ENCODE results near the gene JPH3.

Gene JPH3

DNA sequence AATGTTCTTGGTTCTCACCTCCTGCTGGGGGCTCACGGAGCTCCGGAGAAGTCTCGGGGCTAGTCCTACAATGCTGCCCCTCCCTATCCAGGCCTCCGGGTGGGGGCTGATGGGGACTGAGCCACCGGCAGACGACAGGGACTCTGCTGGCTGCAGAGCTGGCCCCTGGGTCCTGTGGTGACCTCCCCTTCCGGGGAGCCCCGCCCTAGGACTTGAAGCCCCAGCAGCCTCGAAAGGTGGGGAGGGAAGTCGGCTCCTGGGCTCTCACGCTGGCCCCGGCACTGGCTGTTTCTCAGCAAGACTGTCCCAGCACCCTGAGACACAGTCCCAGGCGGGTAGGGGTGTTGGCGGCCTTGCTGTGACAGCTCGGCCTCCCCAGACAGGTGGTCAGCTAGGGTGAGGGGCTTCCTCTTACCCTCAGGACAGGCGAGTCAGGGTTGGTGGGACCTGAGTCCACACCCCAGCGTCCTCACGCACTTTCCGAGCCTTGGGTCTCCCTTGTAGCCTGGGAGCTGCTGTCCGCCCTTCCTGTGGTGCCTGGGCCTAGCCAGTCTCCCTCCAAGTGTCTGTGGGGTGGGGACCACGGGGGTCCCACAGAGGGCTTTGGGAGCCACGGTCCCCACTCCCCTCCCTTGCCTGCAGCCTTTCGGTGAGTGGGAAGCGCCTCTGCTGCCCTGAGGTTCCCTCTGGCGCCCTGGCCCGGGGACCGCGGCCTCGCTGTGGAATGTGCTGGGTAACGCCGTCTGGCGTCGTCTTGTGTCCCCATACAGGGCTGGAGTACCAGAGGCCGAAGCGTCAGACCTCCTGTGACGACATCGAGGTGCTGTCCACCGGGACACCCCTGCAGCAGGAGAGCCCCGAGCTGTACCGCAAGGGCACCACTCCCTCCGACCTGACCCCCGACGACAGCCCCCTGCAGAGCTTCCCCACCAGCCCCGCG, 86.8 kb downstream of the JPH3 start:
- H3K27ac Mint-ChIP-seq = no peak overlapping the region
- peaks cover 9% of the 10 kb centered on the region for H3K36me3 Mint-ChIP-seq (ENCODE audit: insufficient read depth)
- peaks cover 2 to 3% of the 10 kb centered on the region in 2 donors for H3K4me1 Mint-ChIP-seq (ENCODE audit: low read depth in 2 of 2)
- no peak overlapping the region for H3K4me3 Mint-ChIP-seq
- H3K27me3 Mint-ChIP-seq = no peaks in the 10 kb centered on the region
- DNase-seq (no peak), ATAC-seq (replicated peaks) (no peak)
- no peaks in the 10 kb centered on the region for H3K9me3 Mint-ChIP-seq

DNA sequence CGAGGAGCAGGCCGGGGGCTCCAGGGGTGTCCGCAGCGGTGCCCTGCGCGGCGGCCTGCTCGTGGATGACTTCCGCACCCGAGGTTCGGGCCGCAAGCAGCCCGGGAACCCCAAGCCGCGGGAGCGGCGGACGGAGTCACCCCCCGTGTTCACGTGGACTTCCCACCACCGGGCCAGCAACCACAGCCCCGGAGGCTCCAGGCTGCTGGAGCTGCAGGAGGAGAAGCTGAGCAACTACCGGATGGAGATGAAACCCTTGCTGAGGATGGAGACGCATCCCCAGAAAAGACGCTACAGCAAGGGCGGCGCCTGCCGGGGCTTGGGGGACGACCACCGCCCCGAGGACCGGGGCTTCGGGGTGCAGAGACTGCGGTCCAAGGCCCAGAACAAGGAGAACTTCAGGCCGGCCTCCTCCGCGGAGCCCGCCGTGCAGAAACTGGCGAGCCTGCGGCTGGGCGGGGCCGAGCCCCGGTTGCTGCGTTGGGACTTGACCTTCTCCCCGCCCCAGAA, 87.7 kb downstream of the JPH3 start:
- H3K9me3 Mint-ChIP-seq = no peaks in the 10 kb centered on the region
- H3K27ac Mint-ChIP-seq = no peak overlapping the region
- no peak for DNase-seq
- H3K4me3 Mint-ChIP-seq = no peak overlapping the region
- H3K4me1 Mint-ChIP-seq (ENCODE audit: low read depth in 2 of 2) = peaks cover 3 to 4% of the 10 kb centered on the region in 2 donors
- no peaks in the 10 kb centered on the region for H3K27me3 Mint-ChIP-seq
- ATAC-seq (replicated peaks) = no peak
- peaks cover 9% of the 10 kb centered on the region for H3K36me3 Mint-ChIP-seq (ENCODE audit: insufficient read depth)

DNA sequence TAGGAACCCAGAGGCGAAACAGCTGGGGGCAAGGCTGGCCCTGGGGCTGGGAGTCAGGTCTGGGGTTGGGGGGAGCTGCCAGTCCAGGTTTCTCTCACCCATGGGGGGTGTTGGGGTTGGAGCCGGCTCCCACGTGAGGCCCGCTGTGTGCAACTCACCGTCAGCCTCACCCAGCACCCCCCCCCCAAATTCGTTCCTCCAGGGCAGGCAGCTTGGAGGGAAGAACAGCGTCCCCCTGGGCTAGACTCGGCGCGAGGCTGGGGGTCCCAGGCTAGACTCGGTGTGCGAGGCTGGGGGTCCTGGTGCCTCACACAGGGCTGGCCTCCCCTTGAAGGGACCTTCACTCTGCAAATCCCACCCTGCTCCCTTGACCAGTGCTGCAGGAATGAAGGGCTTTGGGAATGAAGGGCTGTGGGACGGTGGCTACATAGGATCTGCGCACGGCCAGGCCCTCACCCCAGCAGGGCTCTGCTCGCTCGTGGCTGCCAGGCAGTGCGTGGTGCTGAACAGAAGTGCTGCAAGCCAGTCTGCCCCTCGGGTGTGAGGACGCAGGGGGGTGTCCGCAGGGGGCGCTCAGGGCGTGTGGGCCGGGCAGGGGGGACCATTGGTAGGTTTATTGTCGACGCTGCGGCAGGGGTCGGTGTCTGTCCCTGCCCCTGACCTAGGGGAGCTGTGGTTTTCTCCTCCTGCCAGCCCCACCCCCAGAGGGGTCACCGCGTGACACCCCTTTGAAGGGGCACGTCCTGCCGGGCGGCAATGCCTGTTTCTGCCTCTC, 88.8 kb downstream of the JPH3 start:
- ATAC-seq (replicated peaks) (no peak), DNase-seq (no peak)
- no peak overlapping the region for H3K27ac Mint-ChIP-seq
- no peak overlapping the region for H3K4me3 Mint-ChIP-seq
- no peaks in the 10 kb centered on the region for H3K9me3 Mint-ChIP-seq
- peaks cover 3 to 5% of the 10 kb centered on the region in 2 donors for H3K4me1 Mint-ChIP-seq (ENCODE audit: low read depth in 2 of 2)
- H3K27me3 Mint-ChIP-seq = no peaks in the 10 kb centered on the region
- peaks cover 7% of the 10 kb centered on the region for H3K36me3 Mint-ChIP-seq (ENCODE audit: insufficient read depth)

DNA sequence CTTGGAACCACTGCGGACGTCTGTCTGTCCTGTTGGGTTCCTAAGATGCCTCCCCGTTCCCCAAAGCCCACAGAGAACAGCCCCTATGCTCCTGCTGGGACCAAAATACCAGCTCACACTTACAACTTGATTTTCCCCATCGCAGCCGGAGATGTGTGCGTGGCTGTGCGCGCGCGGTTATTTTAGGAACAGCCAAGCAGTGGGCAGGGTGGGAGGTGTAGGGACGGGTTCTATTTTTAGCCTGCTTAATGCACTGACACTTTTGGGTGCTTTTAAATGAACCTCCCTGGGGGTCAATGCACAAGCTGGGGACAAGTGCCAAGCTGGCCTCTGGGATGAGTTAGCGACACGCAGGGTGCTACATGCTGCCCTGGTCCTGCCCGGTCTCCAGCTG, 89.4 kb downstream of the JPH3 start:
- Mint-ChIP-seq H3K4me3 (no peak overlapping the region), H3K4me1 (ENCODE audit: low read depth in 2 of 2) (peaks cover 3 to 5% of the 10 kb centered on the region in 2 donors), H3K27ac (no peak overlapping the region), H3K36me3 (ENCODE audit: insufficient read depth) (peaks cover 7% of the 10 kb centered on the region), H3K27me3 (no peaks in the 10 kb centered on the region), H3K9me3 (no peaks in the 10 kb centered on the region)
- DNase-seq = no peak
- ATAC-seq (replicated peaks) = no peak

DNA sequence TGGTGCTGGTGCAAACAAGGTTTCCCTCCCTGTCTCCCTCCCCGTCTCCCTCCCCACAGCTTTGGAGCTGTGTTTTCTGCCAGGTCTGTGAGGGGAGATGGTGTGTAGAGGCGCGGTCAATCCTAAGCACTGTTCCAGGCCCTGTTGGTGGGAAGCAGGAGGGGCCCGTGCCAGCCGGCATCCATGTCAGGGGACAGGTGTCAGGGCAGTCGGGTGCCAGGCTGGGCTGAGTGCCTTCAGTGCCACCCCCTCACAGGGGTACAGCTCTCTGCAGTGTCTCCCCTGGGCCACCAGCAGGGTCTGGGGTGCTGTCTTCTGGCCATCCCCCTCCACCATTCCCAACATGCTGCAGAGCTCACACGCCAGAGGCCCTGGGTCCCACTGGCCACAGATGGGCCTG, 89.9 kb downstream of the JPH3 start:
- ATAC-seq (replicated peaks) (no peak), DNase-seq (no peak)
- Mint-ChIP-seq H3K4me3 (no peak overlapping the region), H3K27ac (peak overlapping the region in 1 of 2 donors; percentile 76), H3K27me3 (no peaks in the 10 kb centered on the region), H3K4me1 (ENCODE audit: low read depth in 2 of 2) (peaks cover 3 to 5% of the 10 kb centered on the region in 2 donors), H3K36me3 (ENCODE audit: insufficient read depth) (peaks cover 6% of the 10 kb centered on the region), H3K9me3 (no peaks in the 10 kb centered on the region)

DNA sequence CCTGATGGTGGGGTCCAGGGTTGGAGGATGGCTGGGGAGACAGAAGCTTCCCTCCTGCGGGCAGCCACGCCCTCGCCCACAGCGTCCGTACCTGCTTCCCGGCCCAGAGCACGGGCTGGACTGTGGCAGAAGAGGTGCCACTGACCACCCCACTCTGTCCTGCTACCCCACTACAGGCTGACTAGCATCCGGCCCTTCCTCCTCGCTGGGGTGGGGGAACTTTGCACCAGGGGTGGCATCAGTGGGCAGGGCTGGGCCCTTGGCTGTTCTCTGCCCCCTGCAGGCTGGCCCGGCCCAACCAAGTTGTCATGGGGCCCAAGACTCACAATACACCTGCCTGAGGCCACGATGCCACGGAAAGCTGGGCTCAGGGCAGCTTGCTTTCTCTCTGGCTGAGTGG, 90.4 kb downstream of the JPH3 start:
- H3K27me3 Mint-ChIP-seq = no peaks in the 10 kb centered on the region
- H3K36me3 Mint-ChIP-seq (ENCODE audit: insufficient read depth) = peaks cover 4% of the 10 kb centered on the region
- no peaks in the 10 kb centered on the region for H3K9me3 Mint-ChIP-seq
- peak overlapping the region; percentile 65 to 76 for H3K27ac Mint-ChIP-seq
- no peak for ATAC-seq (replicated peaks)
- no peak overlapping the region for H3K4me3 Mint-ChIP-seq
- peaks cover 4 to 5% of the 10 kb centered on the region in 2 donors for H3K4me1 Mint-ChIP-seq (ENCODE audit: low read depth in 2 of 2)
- DNase-seq = no peak

DNA sequence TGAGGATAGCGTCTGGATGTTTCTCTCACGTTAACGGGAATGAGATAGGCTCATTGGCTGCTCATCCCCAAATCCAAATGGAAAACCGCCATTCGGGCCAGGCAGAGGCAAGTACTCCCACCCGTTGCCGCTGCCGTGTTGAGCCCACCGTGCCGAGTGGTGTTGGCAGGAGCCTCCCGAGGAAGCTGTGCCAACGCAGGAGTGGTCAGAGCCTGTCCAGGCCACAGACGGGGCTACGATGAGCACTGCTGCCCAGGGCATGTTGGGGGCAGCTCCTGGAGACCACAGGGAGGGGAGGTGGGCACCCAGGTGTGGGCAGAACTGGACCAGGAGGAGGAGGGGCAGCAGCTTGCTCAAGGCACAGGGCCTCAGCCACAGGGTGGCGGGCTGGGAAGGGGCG, 91.5 kb downstream of the JPH3 start:
- peaks cover 6% of the 10 kb centered on the region for H3K36me3 Mint-ChIP-seq (ENCODE audit: insufficient read depth)
- peak overlapping the region; percentile 26 to 76 for H3K27ac Mint-ChIP-seq
- no peaks in the 10 kb centered on the region for H3K27me3 Mint-ChIP-seq

DNA sequence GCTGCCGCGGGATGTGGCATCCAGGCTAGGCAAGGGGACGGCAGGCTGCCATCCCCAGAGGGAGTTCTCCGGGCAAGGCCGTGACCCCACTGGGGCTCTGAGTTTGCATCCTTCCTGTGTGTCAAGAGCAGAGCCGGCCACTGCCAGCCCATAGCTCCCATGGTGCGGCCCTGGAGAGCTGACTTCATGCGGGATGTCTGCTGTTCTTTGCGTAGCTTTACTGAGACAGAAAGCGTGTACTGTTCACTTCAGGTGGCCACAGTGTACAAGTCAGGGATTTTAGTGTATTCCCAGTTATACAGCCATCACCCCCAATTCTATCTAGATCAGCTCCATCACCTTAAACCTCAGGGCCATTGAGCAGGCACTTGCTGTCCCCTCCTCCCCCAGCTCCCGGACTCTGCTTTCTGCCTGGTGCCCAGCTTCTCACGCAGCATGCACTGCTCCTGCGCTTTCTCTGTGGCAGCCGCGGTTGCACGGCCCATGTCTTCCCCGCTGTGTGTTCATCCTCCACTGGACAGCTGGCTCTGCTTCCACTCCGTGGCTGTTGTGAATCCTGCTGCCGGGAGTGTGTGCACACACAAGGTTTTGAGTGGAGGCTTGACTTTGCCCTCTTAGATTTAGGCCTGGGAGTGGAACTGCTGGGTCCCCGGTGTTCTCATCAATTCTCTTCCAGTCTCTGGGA, 92.3 kb downstream of the JPH3 start:
- Mint-ChIP-seq H3K4me3 (no peak overlapping the region), H3K36me3 (ENCODE audit: insufficient read depth) (peaks cover 7% of the 10 kb centered on the region), H3K9me3 (no peaks in the 10 kb centered on the region), H3K4me1 (ENCODE audit: low read depth in 2 of 2) (peaks cover 16 to 17% of the 10 kb centered on the region in 2 donors), H3K27me3 (no peaks in the 10 kb centered on the region), H3K27ac (peak overlapping the region in 1 of 2 donors; percentile 28)
- DNase-seq (no peak), ATAC-seq (replicated peaks) (no peak)

More for the DNA sequence above, 91.5 kb downstream of the JPH3 start:
- Mint-ChIP-seq H3K9me3 (no peaks in the 10 kb centered on the region), H3K4me1 (ENCODE audit: low read depth in 2 of 2) (peaks cover 12 to 13% of the 10 kb centered on the region in 2 donors), H3K4me3 (no peak overlapping the region)
- DNase-seq (no peak), ATAC-seq (replicated peaks) (no peak)

DNA sequence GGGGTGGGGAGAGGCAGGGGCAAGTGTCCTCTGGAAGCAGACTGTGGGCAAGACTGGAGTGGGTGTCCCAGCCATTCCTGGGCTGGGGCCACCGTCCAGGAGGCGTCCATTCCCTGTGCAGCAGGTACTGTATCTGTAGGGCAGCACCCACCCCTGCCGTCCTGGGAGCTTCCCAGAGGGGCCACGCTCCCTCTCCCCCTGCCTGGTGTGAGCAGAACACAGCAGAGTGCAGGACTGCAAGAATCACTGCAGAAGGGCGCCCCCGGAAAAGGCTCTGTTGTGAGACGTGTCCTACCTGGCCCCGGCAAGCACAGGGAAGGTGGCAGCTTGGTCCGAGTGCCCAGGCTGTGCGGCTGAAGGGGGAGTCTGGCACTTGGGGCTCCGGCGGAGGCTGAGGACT, 93.2 kb downstream of the JPH3 start:
- H3K27me3 Mint-ChIP-seq = no peaks in the 10 kb centered on the region
- no peaks in the 10 kb centered on the region for H3K9me3 Mint-ChIP-seq
- H3K27ac Mint-ChIP-seq = peak overlapping the region in 1 of 2 donors; percentile 28
- H3K4me3 Mint-ChIP-seq = no peak overlapping the region
- ATAC-seq (replicated peaks) = no peak
- peaks cover 20 to 21% of the 10 kb centered on the region in 2 donors for H3K4me1 Mint-ChIP-seq (ENCODE audit: low read depth in 2 of 2)
- DNase-seq = no peak
- H3K36me3 Mint-ChIP-seq (ENCODE audit: insufficient read depth) = peaks cover 7% of the 10 kb centered on the region

DNA sequence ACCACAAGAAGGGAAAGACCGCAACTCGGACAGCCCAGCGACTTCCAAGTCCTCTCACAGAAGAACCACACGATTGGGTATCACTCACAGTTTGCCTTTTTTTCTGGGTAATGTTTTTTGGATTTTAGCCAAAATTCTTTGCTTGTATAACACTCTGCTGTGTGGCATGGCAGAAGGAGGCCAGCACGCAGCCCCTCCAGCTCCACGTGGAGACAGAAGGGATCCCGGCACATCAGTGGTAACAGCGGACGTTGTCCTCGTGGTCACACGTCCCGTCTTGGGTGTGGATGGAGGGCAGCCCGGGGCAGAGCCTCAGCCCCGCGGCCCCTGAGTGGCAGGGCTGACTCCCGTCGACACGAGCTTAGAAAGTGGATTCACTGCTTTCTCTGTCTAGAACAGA, 94.4 kb downstream of the JPH3 start:
- Mint-ChIP-seq H3K36me3 (ENCODE audit: insufficient read depth) (peaks cover 7% of the 10 kb centered on the region), H3K27me3 (no peaks in the 10 kb centered on the region), H3K27ac (peak overlapping the region in 1 of 2 donors; percentile 74), H3K4me3 (no peak overlapping the region), H3K9me3 (no peaks in the 10 kb centered on the region), H3K4me1 (ENCODE audit: low read depth in 2 of 2) (peaks cover 21 to 27% of the 10 kb centered on the region in 2 donors)
- ATAC-seq (replicated peaks) = no peak
- DNase-seq = no peak

DNA sequence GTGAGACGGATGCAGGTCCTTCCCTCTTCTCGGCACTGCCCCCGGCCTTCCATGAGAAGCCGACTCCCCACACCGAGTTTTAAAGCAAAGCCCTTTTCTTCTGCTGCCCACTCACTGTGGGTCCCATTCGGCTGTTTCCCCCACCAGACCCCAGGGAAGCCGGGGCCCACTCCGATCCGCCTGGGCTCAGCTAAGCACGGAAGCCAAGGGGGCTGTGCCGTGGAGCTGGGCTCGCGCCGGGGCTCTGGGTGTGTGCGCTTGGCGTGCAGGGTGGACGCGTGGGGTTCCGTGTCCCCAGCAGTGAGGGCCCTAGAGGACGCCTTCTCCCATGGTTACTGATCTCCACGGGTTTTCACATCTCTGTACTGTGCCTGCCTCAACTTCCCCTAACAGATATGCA, 94.9 kb downstream of the JPH3 start:
- Mint-ChIP-seq H3K4me3 (no peak overlapping the region), H3K4me1 (ENCODE audit: low read depth in 2 of 2) (peaks cover 25 to 31% of the 10 kb centered on the region in 2 donors), H3K36me3 (ENCODE audit: insufficient read depth) (peaks cover 7% of the 10 kb centered on the region), H3K27me3 (no peaks in the 10 kb centered on the region), H3K9me3 (no peaks in the 10 kb centered on the region), H3K27ac (no peak overlapping the region)
- no peak for ATAC-seq (replicated peaks)
- no peak for DNase-seq

DNA sequence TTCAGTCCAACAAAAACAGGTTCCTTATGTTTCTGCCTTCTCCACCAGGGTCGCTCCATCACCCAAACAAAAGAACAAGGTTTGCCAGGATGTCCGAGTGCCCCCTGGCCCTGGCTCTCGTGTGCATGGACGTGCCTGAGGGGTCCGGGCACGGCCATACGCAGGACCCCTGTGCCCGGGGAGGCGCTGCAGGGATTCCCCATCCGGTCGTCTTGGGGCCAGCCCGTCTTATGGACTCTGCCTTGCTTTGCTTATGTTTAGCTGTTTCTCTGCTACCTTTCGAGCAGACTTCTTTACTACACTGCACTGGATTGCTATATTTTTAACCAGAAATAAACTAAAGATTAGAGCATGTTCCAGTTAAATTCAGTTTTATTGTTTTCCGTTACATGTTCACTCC, 95.5 kb downstream of the JPH3 start:
- Mint-ChIP-seq H3K27ac (peak overlapping the region; percentile 87 to 89), H3K36me3 (ENCODE audit: insufficient read depth) (peaks cover 7% of the 10 kb centered on the region), H3K4me1 (ENCODE audit: low read depth in 2 of 2) (peaks cover 30 to 36% of the 10 kb centered on the region in 2 donors), H3K4me3 (peak overlapping the region in 1 of 2 donors; percentile 61), H3K9me3 (no peaks in the 10 kb centered on the region), H3K27me3 (no peaks in the 10 kb centered on the region)
- DNase-seq = no peak
- ATAC-seq (replicated peaks) = no peak

DNA sequence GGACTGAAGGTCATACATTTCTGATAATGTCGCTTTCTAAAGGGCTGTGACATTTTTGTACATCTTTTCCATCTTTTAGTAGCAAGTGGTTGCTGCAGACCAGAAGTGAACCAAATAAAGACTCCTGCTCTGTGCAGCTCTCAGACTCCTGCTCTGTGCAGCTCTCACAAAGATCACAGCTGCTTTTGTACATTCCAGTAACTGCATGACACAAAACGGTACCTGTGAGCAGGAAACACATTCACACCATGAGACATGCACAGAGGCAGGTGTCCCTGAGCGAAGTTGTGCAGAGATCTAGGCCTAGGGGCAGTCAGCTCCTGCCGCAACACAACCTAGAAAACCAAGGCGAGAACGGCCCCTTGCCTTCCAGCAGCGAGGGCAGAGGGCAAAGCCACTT, 95.9 kb downstream of the JPH3 start:
- Mint-ChIP-seq H3K27ac (peak overlapping the region; percentile 87 to 89), H3K27me3 (no peaks in the 10 kb centered on the region), H3K36me3 (ENCODE audit: insufficient read depth) (peaks cover 3% of the 10 kb centered on the region), H3K4me3 (peak overlapping the region; percentile 60 to 61), H3K4me1 (ENCODE audit: low read depth in 2 of 2) (peaks cover 32 to 39% of the 10 kb centered on the region in 2 donors), H3K9me3 (no peaks in the 10 kb centered on the region)
- ATAC-seq (replicated peaks) (no peak), DNase-seq (no peak)
